Astrocyte of the spinal cord (primary cell): Measurements from ENCODE around the gene ARHGEF11.

Experiments
- DNase-seq: peaks from one replicate; pipeline ENCODE4 v3.0.0; 2011; ENCODE audit warnings: low read depth, low spot score
- H3K4me3 ChIP-seq: 2 replicates; pipeline ENCODE4 v1.5.1; 2011; ENCODE audit warnings: low read depth, mild to moderate bottlenecking, low read length, moderate library complexity
- CTCF ChIP-seq: IDR thresholded peaks from 2 replicates; pipeline ENCODE4 v1.5.1; 2012; ENCODE audit warnings: low read depth, mild to moderate bottlenecking, low read length, inconsistent platforms
- in situ Hi-C: cut with HindIII; loops from 2 replicates; pipeline ENCODE4 v1.10.0; 2017; ENCODE audit warnings: low sequenced_read_pairs

The ARHGEF11 gene

GRCh38 chr1:157021688-157022087 is 23.9 kb downstream of the ARHGEF11 start:
- TF ChIP-seq CTCF = no peak
- DNase-seq = no peak
- H3K4me3 ChIP-seq = no peak overlapping the region
- in situ Hi-C loops = no loop called here

GRCh38 chr1:157019457-157019856 is 26.1 kb downstream of the ARHGEF11 start:
- no peak for TF ChIP-seq CTCF
- H3K4me3 ChIP-seq = no peak overlapping the region
- in situ Hi-C loops = no loop called here
- no peak for DNase-seq

GRCh38 chr1:157011845-157012244 is 33.7 kb downstream of the ARHGEF11 start:
- H3K4me3 ChIP-seq = no peak overlapping the region
- no peak for DNase-seq
- no peak for TF ChIP-seq CTCF
- in situ Hi-C loops = no loop called here

- H3K4me3 ChIP-seq = no peak overlapping the region
- DNase-seq = no peak
- in situ Hi-C loops = no loop called here
- no peak for TF ChIP-seq CTCF
Observed at GRCh38 chr1:157008502-157008901, 37.0 kb downstream of the ARHGEF11 start.

- no peak for TF ChIP-seq CTCF
- no peak overlapping the region for H3K4me3 ChIP-seq
- DNase-seq = no peak
- in situ Hi-C loops = no loop called here
Observed at GRCh38 chr1:157007306-157007705, 38.2 kb downstream of the ARHGEF11 start.

GRCh38 chr1:157006676-157007075 is 38.9 kb downstream of the ARHGEF11 start:
- in situ Hi-C loops = no loop called here
- no peak overlapping the region for H3K4me3 ChIP-seq
- no peak for TF ChIP-seq CTCF
- DNase-seq = no peak

GRCh38 chr1:157005965-157006364 is 39.6 kb downstream of the ARHGEF11 start:
- H3K4me3 ChIP-seq = no peak overlapping the region
- DNase-seq = no peak
- in situ Hi-C loops = no loop called here
- TF ChIP-seq CTCF = no peak
